ENCODE data around the gene GOLGA5. TPM values are rescaled to one million over a fixed set of nuclear protein-coding genes. Genes with fewer than 3 reads are reported as not detected.
"Not testable (repeated sequence)": the region's sequence is repeated elsewhere in the genome, so short reads cannot be mapped to it uniquely, and the experiment has no call there.

The GOLGA5 gene
- total RNA-seq, 2 donors from 2014 or later, result 21.8 to 27.8 TPM

GRCh38 chr14:92801917-92802316 lies 7.8 kb downstream of the GOLGA5 start:
- TF ChIP-seq CTCF (IDR thresholded peaks at IDR 0.05) (no peak), POLR2A (IDR thresholded peaks at IDR 0.05) (no peak)
- no peaks in the 10 kb centered on the region for H3K27me3 ChIP-seq
- no peaks in the 10 kb centered on the region for H3K9me3 ChIP-seq
- DNase-seq (no peak), ATAC-seq (no peak)
- H3K4me3 ChIP-seq, result no peak overlapping the region
- peaks cover 0 to 3% of the 10 kb centered on the region in 2 donors for H3K36me3 ChIP-seq (replicated peaks in 1 of 2; ENCODE audit: insufficient read depth in 1 of 2, low read depth in 2 of 2)
- no peak overlapping the region for H3K27ac ChIP-seq
- intact Hi-C loops (cut with DNase I), result no loop called here
- H3K4me1 ChIP-seq, result peaks cover 28% of the 10 kb centered on the region

GRCh38 chr14:92802678-92803077 lies 8.6 kb downstream of the GOLGA5 start:
- Histone ChIP-seq H3K27ac (no peak overlapping the region), H3K4me3 (no peak overlapping the region), H3K4me1 (peaks cover 28% of the 10 kb centered on the region), H3K36me3 (replicated peaks in 1 of 2; ENCODE audit: insufficient read depth in 1 of 2, low read depth in 2 of 2) (peaks cover 0 to 7% of the 10 kb centered on the region in 2 donors), H3K9me3 (no peaks in the 10 kb centered on the region), H3K27me3 (no peaks in the 10 kb centered on the region)
- intact Hi-C loops (cut with DNase I), result no loop called here
- no peak for DNase-seq
- no peak for ATAC-seq
- TF ChIP-seq CTCF (IDR thresholded peaks at IDR 0.05) (no peak), POLR2A (IDR thresholded peaks at IDR 0.05) (no peak)
- WGBS, 2 donors, result 97 to 98% methylated on average over 2 of the region's 2 CpGs

GRCh38 chr14:92813201-92813600 lies 19.1 kb downstream of the GOLGA5 start:
- intact Hi-C loops (cut with DNase I), result no loop called here
- WGBS, 2 donors, result 94 to 95% methylated on average over 3 of the region's 3 CpGs
- DNase-seq (no peak), ATAC-seq (no peak)
- no peak overlapping the region for H3K4me3 ChIP-seq
- H3K27ac ChIP-seq, result no peak overlapping the region
- H3K9me3 ChIP-seq, result no peaks in the 10 kb centered on the region
- peaks cover 15 to 63% of the 10 kb centered on the region in 2 donors for H3K36me3 ChIP-seq (replicated peaks in 1 of 2; ENCODE audit: insufficient read depth in 1 of 2, low read depth in 2 of 2)
- H3K4me1 ChIP-seq, result no peaks in the 10 kb centered on the region
- H3K27me3 ChIP-seq, result no peaks in the 10 kb centered on the region
- no peak for TF ChIP-seq POLR2A (IDR thresholded peaks at IDR 0.05)
- TF ChIP-seq CTCF (IDR thresholded peaks at IDR 0.05), result no peak

GRCh38 chr14:92819011-92819597 lies 25.0 kb downstream of the GOLGA5 start:
- intact Hi-C loops (cut with DNase I), result no loop called here
- Histone ChIP-seq H3K27me3 (no peaks in the 10 kb centered on the region), H3K27ac (peak overlapping the region in 3 of 4 donors; percentile 30 to 65 (median 62)), H3K4me3 (no peak overlapping the region), H3K9me3 (no peaks in the 10 kb centered on the region), H3K4me1 (peaks cover 8% of the 10 kb centered on the region), H3K36me3 (replicated peaks in 1 of 2; ENCODE audit: insufficient read depth in 1 of 2, low read depth in 2 of 2) (peaks cover 7 to 27% of the 10 kb centered on the region in 2 donors)
- DNase-seq (no peak), ATAC-seq (no peak)
- TF ChIP-seq CTCF (IDR thresholded peaks at IDR 0.05) (no peak), POLR2A (IDR thresholded peaks at IDR 0.05) (no peak)
- WGBS, 2 donors, result 85 to 90% methylated on average over 6 of the region's 6 CpGs

GRCh38 chr14:92819680-92820535 lies 25.8 kb downstream of the GOLGA5 start:
- H3K27me3 ChIP-seq; ATAC-seq; intact Hi-C loops (cut with DNase I); DNase-seq; H3K4me1 ChIP-seq; H3K9me3 ChIP-seq; H3K4me3 ChIP-seq: not testable (repeated sequence)
- H3K27ac ChIP-seq, result peak overlapping the region in 3 of 4 donors; percentile 30 to 65 (median 62)
- peaks cover 10 to 26% of the 10 kb centered on the region in 2 donors for H3K36me3 ChIP-seq (replicated peaks in 1 of 2; ENCODE audit: insufficient read depth in 1 of 2, low read depth in 2 of 2)
- 35 to 50% methylated on average over 13 of the region's 13 CpGs for WGBS, 2 donors

GRCh38 chr14:92820536-92820840 lies 26.4 kb downstream of the GOLGA5 start:
- H3K9me3 ChIP-seq; H3K4me3 ChIP-seq; DNase-seq; H3K27me3 ChIP-seq; intact Hi-C loops (cut with DNase I); ATAC-seq; H3K4me1 ChIP-seq: not testable (repeated sequence)
- WGBS, 2 donors, result 32 to 47% methylated on average over 5 to 7 of the region's 7 CpGs
- Histone ChIP-seq H3K27ac (peak overlapping the region in 3 of 4 donors; percentile 30 to 65 (median 62)), H3K36me3 (replicated peaks in 1 of 2; ENCODE audit: insufficient read depth in 1 of 2, low read depth in 2 of 2) (peaks cover 10 to 27% of the 10 kb centered on the region in 2 donors)
